CD4-positive, alpha-beta T cell treated with Interleukin-4 for 4 hours (primary cell): ENCODE data around the gene C6orf52.
"Not testable (repeated sequence)": the region's sequence is repeated elsewhere in the genome, so short reads cannot be mapped to it uniquely, and the experiment has no call there.

Source experiments
- DNase-seq: peaks from one replicate; pipeline ENCODE4 v3.0.0-alpha.2; 2020

The C6orf52 gene

GRCh38 chr6:10695086-10695657 is 756 bp upstream of the C6orf52 start:
- no peak for DNase-seq

- no peak for DNase-seq
Measured at GRCh38 chr6:10692965-10693538, 1.4 kb downstream of the C6orf52 start.

- no peak for DNase-seq
Measured at GRCh38 chr6:10690651-10691445, 3.6 kb downstream of the C6orf52 start.

- no peak for DNase-seq
Measured at GRCh38 chr6:10687582-10687981, 6.8 kb downstream of the C6orf52 start.

- no peak for DNase-seq
Measured at GRCh38 chr6:10686901-10687300, 7.5 kb downstream of the C6orf52 start.

GRCh38 chr6:10685092-10685915 is 9.1 kb downstream of the C6orf52 start:
- DNase-seq = no peak

GRCh38 chr6:10684618-10685017 is 9.8 kb downstream of the C6orf52 start:
- DNase-seq = no peak

- no peak for DNase-seq
Measured at GRCh38 chr6:10682355-10682988, 11.9 kb downstream of the C6orf52 start.

GRCh38 chr6:10681795-10682194 is 12.6 kb downstream of the C6orf52 start:
- no peak for DNase-seq

GRCh38 chr6:10678456-10678855 is 16.0 kb downstream of the C6orf52 start:
- DNase-seq = no peak

GRCh38 chr6:10676403-10676802 is 18.0 kb downstream of the C6orf52 start:
- no peak for DNase-seq

GRCh38 chr6:10668126-10668917 is 26.1 kb downstream of the C6orf52 start:
- DNase-seq = no peak

GRCh38 chr6:10665595-10665994 is 28.8 kb downstream of the C6orf52 start:
- DNase-seq = not testable (repeated sequence)

GRCh38 chr6:10662742-10663141 is 31.7 kb downstream of the C6orf52 start:
- DNase-seq = no peak

GRCh38 chr6:10662207-10662606 is 32.2 kb downstream of the C6orf52 start:
- no peak for DNase-seq

GRCh38 chr6:10660431-10661191 is 33.8 kb downstream of the C6orf52 start:
- DNase-seq = not testable (repeated sequence)

- no peak for DNase-seq
Measured at GRCh38 chr6:10659699-10660348, 34.6 kb downstream of the C6orf52 start.

- DNase-seq = no peak
Measured at GRCh38 chr6:10658910-10659698, 35.3 kb downstream of the C6orf52 start.

- peak; percentile 24 for DNase-seq
Measured at GRCh38 chr6:10655508-10656055, 38.8 kb downstream of the C6orf52 start.
